ENCODE data around the gene DAND5.
A peak's percentile ranks its signal among the peaks of the same experiment; 100 is the strongest.
"Not testable (repeated sequence)": the region's sequence is repeated elsewhere in the genome, so short reads cannot be mapped to it uniquely, and the experiment has no call there.

DAND5 gene

GRCh38 chr19:12953799-12954611 lies 15.4 kb upstream of the DAND5 start:
- TF ChIP-seq CTCF (IDR thresholded peaks at IDR 0.05; ENCODE audit: poor library complexity, severe bottlenecking): no peak
- DNase-seq (ENCODE audit: low spot score) (no peak), ATAC-seq (ENCODE audit: low read depth) (no peak)
- Histone ChIP-seq H3K4me1 (ENCODE audit: insufficient read depth, poor library complexity, severe bottlenecking) (peaks cover 21% of the 10 kb centered on the region), H3K27me3 (ENCODE audit: insufficient read depth, poor library complexity, severe bottlenecking) (no peaks in the 10 kb centered on the region), H3K27ac (ENCODE audit: poor library complexity, severe bottlenecking) (peak overlapping the region; percentile 75), H3K4me3 (ENCODE audit: severe bottlenecking) (no peak overlapping the region), H3K9me3 (ENCODE audit: severe bottlenecking) (no peaks in the 10 kb centered on the region), H3K36me3 (ENCODE audit: low read depth) (peaks cover 64% of the 10 kb centered on the region)

- ATAC-seq (ENCODE audit: low read depth) (no peak), DNase-seq (ENCODE audit: low spot score) (no peak)
- Histone ChIP-seq H3K4me3 (ENCODE audit: severe bottlenecking) (no peak overlapping the region), H3K9me3 (ENCODE audit: severe bottlenecking) (no peaks in the 10 kb centered on the region), H3K27ac (ENCODE audit: poor library complexity, severe bottlenecking) (peak overlapping the region; percentile 75), H3K4me1 (ENCODE audit: insufficient read depth, poor library complexity, severe bottlenecking) (peaks cover 21% of the 10 kb centered on the region), H3K36me3 (ENCODE audit: low read depth) (peaks cover 58% of the 10 kb centered on the region), H3K27me3 (ENCODE audit: insufficient read depth, poor library complexity, severe bottlenecking) (no peaks in the 10 kb centered on the region)
- no peak for TF ChIP-seq CTCF (IDR thresholded peaks at IDR 0.05; ENCODE audit: poor library complexity, severe bottlenecking)
Measured at GRCh38 chr19:12954612-12954962, 14.8 kb upstream of the DAND5 start.

GRCh38 chr19:12955575-12955974 lies 13.8 kb upstream of the DAND5 start:
- peak overlapping the region; percentile 75 for H3K27ac ChIP-seq (ENCODE audit: poor library complexity, severe bottlenecking)
- H3K36me3 ChIP-seq (ENCODE audit: low read depth): peaks cover 50% of the 10 kb centered on the region
- H3K9me3 ChIP-seq (ENCODE audit: severe bottlenecking); H3K27me3 ChIP-seq (ENCODE audit: insufficient read depth, poor library complexity, severe bottlenecking); DNase-seq (ENCODE audit: low spot score); ATAC-seq (ENCODE audit: low read depth): not testable (repeated sequence)
- peaks cover 21% of the 10 kb centered on the region for H3K4me1 ChIP-seq (ENCODE audit: insufficient read depth, poor library complexity, severe bottlenecking)
- H3K4me3 ChIP-seq (ENCODE audit: severe bottlenecking): peak overlapping the region; percentile 98

- DNase-seq (ENCODE audit: low spot score) (no peak), ATAC-seq (ENCODE audit: low read depth) (no peak)
- no peak for TF ChIP-seq CTCF (IDR thresholded peaks at IDR 0.05; ENCODE audit: poor library complexity, severe bottlenecking)
- H3K9me3 ChIP-seq (ENCODE audit: severe bottlenecking): no peaks in the 10 kb centered on the region
- H3K36me3 ChIP-seq (ENCODE audit: low read depth): peaks cover 46% of the 10 kb centered on the region
- no peaks in the 10 kb centered on the region for H3K27me3 ChIP-seq (ENCODE audit: insufficient read depth, poor library complexity, severe bottlenecking)
- H3K4me3 ChIP-seq (ENCODE audit: severe bottlenecking): peak overlapping the region; percentile 98
- peaks cover 21% of the 10 kb centered on the region for H3K4me1 ChIP-seq (ENCODE audit: insufficient read depth, poor library complexity, severe bottlenecking)
- H3K27ac ChIP-seq (ENCODE audit: poor library complexity, severe bottlenecking): peak overlapping the region; percentile 75
Measured at GRCh38 chr19:12955996-12956395, 13.4 kb upstream of the DAND5 start.

- peaks cover 40% of the 10 kb centered on the region for H3K36me3 ChIP-seq (ENCODE audit: low read depth)
- peak within 1 kb of the TSS; percentile 98 for H3K4me3 ChIP-seq (ENCODE audit: severe bottlenecking)
- no peak for DNase-seq (ENCODE audit: low spot score)
- ATAC-seq (ENCODE audit: low read depth): peak; percentile 90
- H3K27ac ChIP-seq (ENCODE audit: poor library complexity, severe bottlenecking): peak within 1 kb of the TSS; percentile 75
- no peaks in the 10 kb centered on the region for H3K27me3 ChIP-seq (ENCODE audit: insufficient read depth, poor library complexity, severe bottlenecking)
- peaks cover 21% of the 10 kb centered on the region for H3K4me1 ChIP-seq (ENCODE audit: insufficient read depth, poor library complexity, severe bottlenecking)
- no peaks in the 10 kb centered on the region for H3K9me3 ChIP-seq (ENCODE audit: severe bottlenecking)
- TF ChIP-seq CTCF (IDR thresholded peaks at IDR 0.05; ENCODE audit: poor library complexity, severe bottlenecking): no peak
Measured at GRCh38 chr19:12956446-12957388, 12.7 kb upstream of the DAND5 start, which contains the start of gene GADD45GIP1. Gene GADD45GIP1, minus strand, starts transcription at chr19:12957223. Its CDS starts 11 bp downstream, at chr19:12957212.

GRCh38 chr19:12957389-12957952 lies 11.9 kb upstream of the DAND5 start:
- Histone ChIP-seq H3K36me3 (ENCODE audit: low read depth) (peaks cover 32% of the 10 kb centered on the region), H3K4me1 (ENCODE audit: insufficient read depth, poor library complexity, severe bottlenecking) (peaks cover 21% of the 10 kb centered on the region), H3K4me3 (ENCODE audit: severe bottlenecking) (peak overlapping the region; percentile 98), H3K27ac (ENCODE audit: poor library complexity, severe bottlenecking) (peak overlapping the region; percentile 75)
- ATAC-seq (ENCODE audit: low read depth); H3K9me3 ChIP-seq (ENCODE audit: severe bottlenecking); H3K27me3 ChIP-seq (ENCODE audit: insufficient read depth, poor library complexity, severe bottlenecking); DNase-seq (ENCODE audit: low spot score): not testable (repeated sequence)
